ENCODE results near the gene AMIGO2. TPM values are rescaled to one million over a fixed set of nuclear protein-coding genes. Genes with fewer than 3 reads are reported as not detected.

The AMIGO2 gene
- total and polyA plus RNA-seq, 2 experiments from 2014 or later, result 1.8 to 3.8 TPM

DNA sequence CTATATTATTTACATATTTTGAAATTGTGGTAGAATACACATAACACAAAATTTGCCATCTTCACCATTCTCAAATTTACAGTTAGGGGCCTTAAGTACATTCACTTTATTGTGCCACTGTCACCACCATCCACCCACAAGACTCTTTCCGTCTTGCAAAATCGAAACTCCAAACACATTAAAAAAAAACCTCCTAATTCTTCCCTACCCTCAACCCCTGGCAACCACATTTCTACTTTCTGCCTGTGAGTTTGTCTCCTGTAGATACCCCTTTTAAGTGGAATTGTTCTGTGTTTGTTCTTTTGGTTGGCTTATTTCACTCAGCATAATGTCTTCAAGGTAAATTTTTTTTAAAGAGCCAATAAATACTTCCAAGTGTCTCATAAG, 31.6 kb upstream of the AMIGO2 start (continued):
- TF ChIP-seq, protein P1, sequence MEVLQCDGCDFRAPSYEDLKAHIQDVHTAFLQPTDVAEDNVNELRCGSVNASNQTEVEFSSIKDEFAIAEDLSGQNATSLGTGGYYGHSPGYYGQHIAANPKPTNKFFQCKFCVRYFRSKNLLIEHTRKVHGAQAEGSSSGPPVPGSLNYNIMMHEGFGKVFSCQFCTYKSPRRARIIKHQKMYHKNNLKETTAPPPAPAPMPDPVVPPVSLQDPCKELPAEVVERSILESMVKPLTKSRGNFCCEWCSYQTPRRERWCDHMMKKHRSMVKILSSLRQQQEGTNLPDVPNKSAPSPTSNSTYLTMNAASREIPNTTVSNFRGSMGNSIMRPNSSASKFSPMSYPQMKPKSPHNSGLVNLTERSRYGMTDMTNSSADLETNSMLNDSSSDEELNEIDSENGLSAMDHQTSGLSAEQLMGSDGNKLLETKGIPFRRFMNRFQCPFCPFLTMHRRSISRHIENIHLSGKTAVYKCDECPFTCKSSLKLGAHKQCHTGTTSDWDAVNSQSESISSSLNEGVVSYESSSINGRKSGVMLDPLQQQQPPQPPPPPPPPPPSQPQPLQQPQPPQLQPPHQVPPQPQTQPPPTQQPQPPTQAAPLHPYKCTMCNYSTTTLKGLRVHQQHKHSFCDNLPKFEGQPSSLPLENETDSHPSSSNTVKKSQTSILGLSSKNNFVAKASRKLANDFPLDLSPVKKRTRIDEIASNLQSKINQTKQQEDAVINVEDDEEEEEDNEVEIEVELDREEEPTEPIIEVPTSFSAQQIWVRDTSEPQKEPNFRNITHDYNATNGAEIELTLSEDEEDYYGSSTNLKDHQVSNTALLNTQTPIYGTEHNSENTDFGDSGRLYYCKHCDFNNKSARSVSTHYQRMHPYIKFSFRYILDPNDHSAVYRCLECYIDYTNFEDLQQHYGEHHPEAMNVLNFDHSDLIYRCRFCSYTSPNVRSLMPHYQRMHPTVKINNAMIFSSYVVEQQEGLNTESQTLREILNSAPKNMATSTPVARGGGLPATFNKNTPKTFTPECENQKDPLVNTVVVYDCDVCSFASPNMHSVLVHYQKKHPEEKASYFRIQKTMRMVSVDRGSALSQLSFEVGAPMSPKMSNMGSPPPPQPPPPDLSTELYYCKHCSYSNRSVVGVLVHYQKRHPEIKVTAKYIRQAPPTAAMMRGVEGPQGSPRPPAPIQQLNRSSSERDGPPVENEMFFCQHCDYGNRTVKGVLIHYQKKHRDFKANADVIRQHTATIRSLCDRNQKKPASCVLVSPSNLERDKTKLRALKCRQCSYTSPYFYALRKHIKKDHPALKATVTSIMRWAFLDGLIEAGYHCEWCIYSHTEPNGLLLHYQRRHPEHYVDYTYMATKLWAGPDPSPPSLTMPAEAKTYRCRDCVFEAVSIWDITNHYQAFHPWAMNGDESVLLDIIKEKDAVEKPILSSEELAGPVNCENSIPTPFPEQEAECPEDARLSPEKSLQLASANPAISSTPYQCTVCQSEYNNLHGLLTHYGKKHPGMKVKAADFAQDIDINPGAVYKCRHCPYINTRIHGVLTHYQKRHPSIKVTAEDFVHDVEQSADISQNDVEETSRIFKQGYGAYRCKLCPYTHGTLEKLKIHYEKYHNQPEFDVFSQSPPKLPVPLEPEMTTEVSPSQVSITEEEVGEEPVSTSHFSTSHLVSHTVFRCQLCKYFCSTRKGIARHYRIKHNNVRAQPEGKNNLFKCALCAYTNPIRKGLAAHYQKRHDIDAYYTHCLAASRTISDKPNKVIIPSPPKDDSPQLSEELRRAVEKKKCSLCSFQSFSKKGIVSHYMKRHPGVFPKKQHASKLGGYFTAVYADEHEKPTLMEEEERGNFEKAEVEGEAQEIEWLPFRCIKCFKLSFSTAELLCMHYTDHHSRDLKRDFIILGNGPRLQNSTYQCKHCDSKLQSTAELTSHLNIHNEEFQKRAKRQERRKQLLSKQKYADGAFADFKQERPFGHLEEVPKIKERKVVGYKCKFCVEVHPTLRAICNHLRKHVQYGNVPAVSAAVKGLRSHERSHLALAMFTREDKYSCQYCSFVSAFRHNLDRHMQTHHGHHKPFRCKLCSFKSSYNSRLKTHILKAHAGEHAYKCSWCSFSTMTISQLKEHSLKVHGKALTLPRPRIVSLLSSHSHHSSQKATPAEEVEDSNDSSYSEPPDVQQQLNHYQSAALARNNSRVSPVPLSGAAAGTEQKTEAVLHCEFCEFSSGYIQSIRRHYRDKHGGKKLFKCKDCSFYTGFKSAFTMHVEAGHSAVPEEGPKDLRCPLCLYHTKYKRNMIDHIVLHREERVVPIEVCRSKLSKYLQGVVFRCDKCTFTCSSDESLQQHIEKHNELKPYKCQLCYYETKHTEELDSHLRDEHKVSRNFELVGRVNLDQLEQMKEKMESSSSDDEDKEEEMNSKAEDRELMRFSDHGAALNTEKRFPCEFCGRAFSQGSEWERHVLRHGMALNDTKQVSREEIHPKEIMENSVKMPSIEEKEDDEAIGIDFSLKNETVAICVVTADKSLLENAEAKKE (CRISPR knock-in tag; IDR thresholded peaks at IDR 0.05), result no peak
- no peak for TF ChIP-seq JUNB (IDR thresholded peaks at IDR 0.05; ENCODE audit: unreplicated experiment)

DNA sequence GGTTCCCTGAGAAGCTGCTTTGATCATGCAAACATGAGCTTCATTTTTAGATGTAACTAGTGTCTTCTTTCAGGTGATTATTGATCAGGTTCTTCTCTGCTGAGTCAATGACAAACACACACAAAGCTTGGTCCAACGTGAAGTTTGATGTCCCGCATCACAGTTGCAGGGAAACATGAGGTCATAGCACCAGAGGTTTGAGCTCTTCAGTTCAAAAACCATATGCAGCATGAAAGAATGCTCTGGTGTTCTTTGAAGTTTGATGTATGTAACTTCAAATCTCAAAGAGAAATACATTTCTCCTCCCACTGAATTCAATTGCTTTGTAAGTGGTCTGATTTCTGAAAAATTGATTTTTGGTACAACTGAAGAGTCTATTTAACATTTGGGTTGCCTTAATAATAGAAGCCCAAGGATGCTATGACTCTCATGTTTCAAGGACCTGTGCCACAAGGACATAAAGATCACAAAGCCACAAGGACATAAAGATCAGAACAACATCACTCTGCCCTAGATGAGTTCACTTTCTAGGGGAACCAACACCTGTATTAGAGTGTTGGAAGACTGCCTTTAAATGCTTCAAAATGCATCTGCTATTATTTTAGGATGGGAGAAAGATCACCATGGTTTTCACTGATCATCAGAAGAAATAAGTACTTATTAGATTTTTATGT, 31.1 kb upstream of the AMIGO2 start:
- Mint-ChIP-seq H3K4me1 (no peaks in the 10 kb centered on the region), H3K27ac (no peak overlapping the region)
- no peak for DNase-seq (ENCODE audit: low spot score)

More for the DNA sequence above, 31.1 kb upstream of the AMIGO2 start:
- H3K27me3 Mint-ChIP-seq (ENCODE audit: insufficient read depth, low read depth, poor library complexity), result peaks cover 4% of the 10 kb centered on the region
- Histone ChIP-seq H3K9me2 (ENCODE audit: insufficient read depth) (no peaks in the 10 kb centered on the region), H3K4me2 (no peak overlapping the region), H3K27ac (ENCODE audit: low read depth) (no peak overlapping the region), H3K27me3 (ENCODE audit: insufficient read depth) (no peaks in the 10 kb centered on the region), H2AFZ (no peak overlapping the region), H3K79me2 (replicated peaks; ENCODE audit: insufficient read depth) (no peaks in the 10 kb centered on the region), H3K36me3 (ENCODE audit: insufficient read depth) (no peaks in the 10 kb centered on the region), H3K4me1 (ENCODE audit: insufficient read depth) (no peaks in the 10 kb centered on the region), H4K20me1 (replicated peaks; ENCODE audit: insufficient read depth) (no peaks in the 10 kb centered on the region), H3F3A (replicated peaks; ENCODE audit: low read depth) (no peaks in the 10 kb centered on the region), H3K4me3 (no peak overlapping the region)
- no peaks in the 10 kb centered on the region for H3K36me3 Mint-ChIP-seq (ENCODE audit: low read depth)
- ATAC-seq, result no peak
- TF ChIP-seq POLR2AphosphoS5 (IDR thresholded peaks at IDR 0.05; ENCODE audit: low read depth), result no peak
- TF ChIP-seq, protein P2, sequence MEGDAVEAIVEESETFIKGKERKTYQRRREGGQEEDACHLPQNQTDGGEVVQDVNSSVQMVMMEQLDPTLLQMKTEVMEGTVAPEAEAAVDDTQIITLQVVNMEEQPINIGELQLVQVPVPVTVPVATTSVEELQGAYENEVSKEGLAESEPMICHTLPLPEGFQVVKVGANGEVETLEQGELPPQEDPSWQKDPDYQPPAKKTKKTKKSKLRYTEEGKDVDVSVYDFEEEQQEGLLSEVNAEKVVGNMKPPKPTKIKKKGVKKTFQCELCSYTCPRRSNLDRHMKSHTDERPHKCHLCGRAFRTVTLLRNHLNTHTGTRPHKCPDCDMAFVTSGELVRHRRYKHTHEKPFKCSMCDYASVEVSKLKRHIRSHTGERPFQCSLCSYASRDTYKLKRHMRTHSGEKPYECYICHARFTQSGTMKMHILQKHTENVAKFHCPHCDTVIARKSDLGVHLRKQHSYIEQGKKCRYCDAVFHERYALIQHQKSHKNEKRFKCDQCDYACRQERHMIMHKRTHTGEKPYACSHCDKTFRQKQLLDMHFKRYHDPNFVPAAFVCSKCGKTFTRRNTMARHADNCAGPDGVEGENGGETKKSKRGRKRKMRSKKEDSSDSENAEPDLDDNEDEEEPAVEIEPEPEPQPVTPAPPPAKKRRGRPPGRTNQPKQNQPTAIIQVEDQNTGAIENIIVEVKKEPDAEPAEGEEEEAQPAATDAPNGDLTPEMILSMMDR (conservative IDR thresholded peaks at IDR 0.05; ENCODE audit: low read depth in 2 of 2), result no peak
- TF ChIP-seq NANOG (IDR thresholded peaks at IDR 0.05; ENCODE audit: borderline replicate concordance), result no peak
- no peak for TF ChIP-seq ZNF114 (CRISPR knock-in tag; IDR thresholded peaks at IDR 0.05)
- TF ChIP-seq, protein P3, sequence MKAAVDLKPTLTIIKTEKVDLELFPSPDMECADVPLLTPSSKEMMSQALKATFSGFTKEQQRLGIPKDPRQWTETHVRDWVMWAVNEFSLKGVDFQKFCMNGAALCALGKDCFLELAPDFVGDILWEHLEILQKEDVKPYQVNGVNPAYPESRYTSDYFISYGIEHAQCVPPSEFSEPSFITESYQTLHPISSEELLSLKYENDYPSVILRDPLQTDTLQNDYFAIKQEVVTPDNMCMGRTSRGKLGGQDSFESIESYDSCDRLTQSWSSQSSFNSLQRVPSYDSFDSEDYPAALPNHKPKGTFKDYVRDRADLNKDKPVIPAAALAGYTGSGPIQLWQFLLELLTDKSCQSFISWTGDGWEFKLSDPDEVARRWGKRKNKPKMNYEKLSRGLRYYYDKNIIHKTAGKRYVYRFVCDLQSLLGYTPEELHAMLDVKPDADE (IDR thresholded peaks at IDR 0.05), result no peak
- TF ChIP-seq ZNF331 (CRISPR knock-in tag; IDR thresholded peaks at IDR 0.05; ENCODE audit: low read depth), result no peak
- H3K9me3 Mint-ChIP-seq, result no peaks in the 10 kb centered on the region
- no peak overlapping the region for H3K4me3 Mint-ChIP-seq
